Activated CD8-positive, alpha-beta memory T cell treated with anti-CD3 and anti-CD28 coated beads for 48 hours (primary cell): ENCODE measurements around the gene WFIKKN1.

Experiments used
- DNase-seq, 3 experiments: peaks; one replicate each; pipeline ENCODE4 v3.0.0-alpha.2; 2020; ENCODE audit warnings: low read depth in 2 of 3, low spot score in 2 of 3

The WFIKKN1 gene

GRCh38 chr16:651844-652243 lies 21.1 kb downstream of the WFIKKN1 start:
- no peak for DNase-seq

GRCh38 chr16:652454-653305 lies 21.9 kb downstream of the WFIKKN1 start:
- DNase-seq = no peak

- no peak for DNase-seq
These were observed 23.2 kb downstream of the WFIKKN1 start for GRCh38 chr16:654034-654433.

- no peak for DNase-seq
These were observed 26.7 kb downstream of the WFIKKN1 start for GRCh38 chr16:657487-657886.

GRCh38 chr16:658679-659571 lies 28.1 kb downstream of the WFIKKN1 start:
- DNase-seq = no peak

- no peak for DNase-seq
These were observed 28.8 kb downstream of the WFIKKN1 start for GRCh38 chr16:659618-660017.

GRCh38 chr16:660132-660458 lies 29.3 kb downstream of the WFIKKN1 start:
- no peak for DNase-seq

- DNase-seq = no peak
These were observed 29.8 kb downstream of the WFIKKN1 start for GRCh38 chr16:660459-661183.

GRCh38 chr16:661184-661821 lies 30.5 kb downstream of the WFIKKN1 start:
- DNase-seq = no peak

GRCh38 chr16:662095-662494 lies 31.3 kb downstream of the WFIKKN1 start:
- no peak for DNase-seq

- no peak for DNase-seq
These were observed 31.8 kb downstream of the WFIKKN1 start for GRCh38 chr16:662597-662996.

- DNase-seq = no peak
These were observed 35.8 kb downstream of the WFIKKN1 start for GRCh38 chr16:666572-666971.

GRCh38 chr16:667113-667779 lies 36.5 kb downstream of the WFIKKN1 start:
- DNase-seq = no peak

- peak; percentile 87 to 95 (median 92) for DNase-seq
These were observed 37.2 kb downstream of the WFIKKN1 start, which contains the start of gene RHOT2 for GRCh38 chr16:667780-668518. Gene RHOT2, plus strand, starts transcription at chr16:668132. Its CDS starts 68 bp downstream, at chr16:668200.

- no peak for DNase-seq
These were observed 37.9 kb downstream of the WFIKKN1 start for GRCh38 chr16:668519-669171.

GRCh38 chr16:669666-670065 lies 38.9 kb downstream of the WFIKKN1 start:
- DNase-seq = no peak

- DNase-seq = no peak
These were observed 39.9 kb downstream of the WFIKKN1 start for GRCh38 chr16:670485-671352.
